PFSK-1 (cell line): ENCODE data around the gene TMEM125.

Experiments
- FOXP2 ChIP-seq: optimal IDR thresholded peaks from 2 replicates; pipeline ENCODE3; 2011; ENCODE audit warnings: borderline replicate concordance, control low read depth, inconsistent platforms; ENCODE audit not compliant: insufficient read depth; ENCODE audit errors: extremely low read length, extremely low read depth
- POLR2AphosphoS5 ChIP-seq: IDR thresholded peaks from 2 replicates; pipeline ENCODE4 v1.6.1; 2012; ENCODE audit warnings: low read depth, mild to moderate bottlenecking, control low read depth, low read length, moderate library complexity
- REST ChIP-seq, 2 experiments: IDR thresholded peaks; 2 replicates each; pipeline versions ENCODE4 v1.6.1 to v1.8.0; 2011 to 2012; ENCODE audit warnings: low read depth in 2 of 2, low read length in 2 of 2, control low read depth in 1 of 2, inconsistent platforms in 1 of 2, mild to moderate bottlenecking in 1 of 2, moderate library complexity in 1 of 2; ENCODE audit not compliant: insufficient read depth in 1 of 2
- SIN3A ChIP-seq: IDR thresholded peaks from 2 replicates; pipeline ENCODE4 v1.6.1; 2012; ENCODE audit warnings: mild to moderate bottlenecking, low read length, moderate library complexity, borderline replicate concordance; ENCODE audit not compliant: insufficient read depth
- TAF1 ChIP-seq: IDR thresholded peaks from 2 replicates; pipeline ENCODE4 v1.6.1; 2012; ENCODE audit warnings: low read length, control low read depth, borderline replicate concordance; ENCODE audit not compliant: insufficient read depth

TMEM125 gene

GRCh38 chr1:43238085-43238484 is 31.7 kb upstream of the TMEM125 start:
- TF ChIP-seq FOXP2 = no peak
- no peak for TF ChIP-seq TAF1
- no peak for TF ChIP-seq POLR2AphosphoS5
- no peak for TF ChIP-seq SIN3A
- no peak for TF ChIP-seq REST (IDR thresholded peaks at IDR 0.05; ENCODE audit: insufficient read depth in 1 of 2, low read depth in 2 of 2, low read length in 2 of 2)

GRCh38 chr1:43238991-43239469 is 30.8 kb upstream of the TMEM125 start:
- TF ChIP-seq REST (IDR thresholded peaks at IDR 0.05; ENCODE audit: insufficient read depth in 1 of 2, low read depth in 2 of 2, low read length in 2 of 2) (no peak), TAF1 (no peak), POLR2AphosphoS5 (no peak), SIN3A (no peak), FOXP2 (no peak)

- TF ChIP-seq POLR2AphosphoS5 (no peak), REST (IDR thresholded peaks at IDR 0.05; ENCODE audit: insufficient read depth in 1 of 2, low read depth in 2 of 2, low read length in 2 of 2) (no peak), FOXP2 (no peak), SIN3A (no peak), TAF1 (no peak)
Observed at GRCh38 chr1:43239484-43239883, 30.3 kb upstream of the TMEM125 start.

GRCh38 chr1:43241413-43241836 is 28.4 kb upstream of the TMEM125 start:
- TF ChIP-seq FOXP2 (no peak), REST (IDR thresholded peaks at IDR 0.05; ENCODE audit: insufficient read depth in 1 of 2, low read depth in 2 of 2, low read length in 2 of 2) (no peak), SIN3A (no peak), POLR2AphosphoS5 (no peak), TAF1 (no peak)

GRCh38 chr1:43243299-43243698 is 26.5 kb upstream of the TMEM125 start:
- TF ChIP-seq REST (IDR thresholded peaks at IDR 0.05; ENCODE audit: insufficient read depth in 1 of 2, low read depth in 2 of 2, low read length in 2 of 2) (no peak), FOXP2 (no peak), SIN3A (no peak), TAF1 (no peak), POLR2AphosphoS5 (no peak)
